Measurements from ENCODE around the gene HYLS1.

HYLS1 gene

GRCh38 chr11:125949271-125950177, 62.1 kb downstream of the HYLS1 start:
- no peak for ATAC-seq (ENCODE audit: low read depth)

GRCh38 chr11:125950178-125950490, 62.7 kb downstream of the HYLS1 start:
- ATAC-seq (ENCODE audit: low read depth) = no peak
- H3K36me3 ChIP-seq (ENCODE audit: low read depth) = no peaks in the 10 kb centered on the region
- peaks cover 18% of the 10 kb centered on the region for H3K4me1 ChIP-seq (ENCODE audit: insufficient read depth, poor library complexity, severe bottlenecking)
- H3K27ac ChIP-seq (ENCODE audit: poor library complexity, severe bottlenecking) = no peak overlapping the region
- no peak overlapping the region for H3K4me3 ChIP-seq (ENCODE audit: severe bottlenecking)
- H3K27me3 ChIP-seq (ENCODE audit: insufficient read depth, poor library complexity, severe bottlenecking) = no peaks in the 10 kb centered on the region
- no peak for TF ChIP-seq CTCF (IDR thresholded peaks at IDR 0.05; ENCODE audit: poor library complexity, severe bottlenecking)
- no peaks in the 10 kb centered on the region for H3K9me3 ChIP-seq (ENCODE audit: severe bottlenecking)
- DNase-seq (ENCODE audit: low spot score) = no peak

More at GRCh38 chr11:125949271-125950177, 62.1 kb downstream of the HYLS1 start:
- Histone ChIP-seq H3K4me1 (ENCODE audit: insufficient read depth, poor library complexity, severe bottlenecking) (peaks cover 18% of the 10 kb centered on the region), H3K27ac (ENCODE audit: poor library complexity, severe bottlenecking) (no peak overlapping the region), H3K9me3 (ENCODE audit: severe bottlenecking) (no peaks in the 10 kb centered on the region), H3K36me3 (ENCODE audit: low read depth) (no peaks in the 10 kb centered on the region), H3K4me3 (ENCODE audit: severe bottlenecking) (no peak overlapping the region), H3K27me3 (ENCODE audit: insufficient read depth, poor library complexity, severe bottlenecking) (no peaks in the 10 kb centered on the region)
- TF ChIP-seq CTCF (IDR thresholded peaks at IDR 0.05; ENCODE audit: poor library complexity, severe bottlenecking) = no peak
- no peak for DNase-seq (ENCODE audit: low spot score)

Data from RWPE2 (cell line).